Esophagus muscularis mucosa (tissue), 4 donors: ENCODE results near the gene TRIM33.

Source experiments
- EP300 ChIP-seq: sonication (generic); formaldehyde crosslinking; IDR thresholded peaks from one replicate; pipeline ENCODE4 v1.6.1; 2017; ENCODE audit warnings: antibody characterized with exemption
- POLR2A ChIP-seq: fragments of 450-650 bp; IDR thresholded peaks from one replicate; pipeline ENCODE4 v1.6.1; 2017; ENCODE audit warnings: antibody characterized with exemption, moderate library complexity, mild to moderate bottlenecking, low read depth
- POLR2AphosphoS5 ChIP-seq, 2 donors: sonication (generic); formaldehyde crosslinking; IDR thresholded peaks; one replicate each; pipeline ENCODE4 v1.6.1; 2017; ENCODE audit warnings: antibody characterized with exemption in 2 of 2
- TF ChIP-seq, protein P1 (sequence below), 3 experiments: fragments of 200-600 bp in 2 of 3; fragments of 450-650 bp in 1 of 3; sonication (generic) in 2 of 3; IDR thresholded peaks; one replicate each; pipeline ENCODE4 v1.5.1; 2017 to 2019; ENCODE audit warnings: antibody characterized with exemption in 3 of 3, mild to moderate bottlenecking in 2 of 3, moderate library complexity in 1 of 3

DNA sequence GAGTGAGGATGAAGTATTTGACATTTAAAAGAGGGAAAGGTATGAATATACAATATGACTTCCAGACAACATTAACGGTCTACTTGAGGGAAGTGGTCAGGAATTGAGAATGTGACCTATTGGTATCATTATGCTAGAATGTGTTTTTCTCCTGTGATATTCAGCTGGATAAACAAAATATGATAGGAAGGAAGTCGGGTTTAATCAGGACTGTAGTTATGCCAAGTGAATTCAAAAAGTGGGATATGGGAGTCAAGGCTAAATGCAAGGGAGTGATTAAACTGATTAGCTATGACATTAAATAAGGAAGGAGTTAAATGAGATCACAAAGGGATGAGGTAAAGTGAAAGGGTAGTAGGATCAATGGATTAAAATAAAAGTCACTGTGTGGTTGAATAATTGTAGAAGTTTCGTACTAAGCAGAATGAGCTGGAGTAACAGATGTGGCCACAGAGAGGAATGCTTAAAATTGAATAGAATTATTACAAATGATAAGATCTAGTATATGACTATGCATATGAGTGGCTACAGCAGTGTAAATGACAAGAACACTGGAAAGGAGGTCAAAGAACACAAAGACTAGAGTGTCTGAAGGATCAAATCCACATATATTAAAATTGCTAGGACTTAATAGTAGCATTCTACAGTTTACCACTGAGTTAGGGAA, 62.5 kb downstream of the TRIM33 start:
- TF ChIP-seq, protein P1, sequence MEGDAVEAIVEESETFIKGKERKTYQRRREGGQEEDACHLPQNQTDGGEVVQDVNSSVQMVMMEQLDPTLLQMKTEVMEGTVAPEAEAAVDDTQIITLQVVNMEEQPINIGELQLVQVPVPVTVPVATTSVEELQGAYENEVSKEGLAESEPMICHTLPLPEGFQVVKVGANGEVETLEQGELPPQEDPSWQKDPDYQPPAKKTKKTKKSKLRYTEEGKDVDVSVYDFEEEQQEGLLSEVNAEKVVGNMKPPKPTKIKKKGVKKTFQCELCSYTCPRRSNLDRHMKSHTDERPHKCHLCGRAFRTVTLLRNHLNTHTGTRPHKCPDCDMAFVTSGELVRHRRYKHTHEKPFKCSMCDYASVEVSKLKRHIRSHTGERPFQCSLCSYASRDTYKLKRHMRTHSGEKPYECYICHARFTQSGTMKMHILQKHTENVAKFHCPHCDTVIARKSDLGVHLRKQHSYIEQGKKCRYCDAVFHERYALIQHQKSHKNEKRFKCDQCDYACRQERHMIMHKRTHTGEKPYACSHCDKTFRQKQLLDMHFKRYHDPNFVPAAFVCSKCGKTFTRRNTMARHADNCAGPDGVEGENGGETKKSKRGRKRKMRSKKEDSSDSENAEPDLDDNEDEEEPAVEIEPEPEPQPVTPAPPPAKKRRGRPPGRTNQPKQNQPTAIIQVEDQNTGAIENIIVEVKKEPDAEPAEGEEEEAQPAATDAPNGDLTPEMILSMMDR (IDR thresholded peaks at IDR 0.05) = no peak
- TF ChIP-seq POLR2A (no peak), POLR2AphosphoS5 (IDR thresholded peaks at IDR 0.05) (no peak), EP300 (no peak)
